Adrenal gland (tissue), 12 donors: Measurements from ENCODE around the gene TIMM44. TPM values are rescaled to one million over a fixed set of nuclear protein-coding genes. Genes with fewer than 3 reads are reported as not detected.
A peak's percentile ranks its signal among the peaks of the same experiment; 100 is the strongest.

Experiments
- DNase-seq, 7 donors: peaks; one replicate each; pipeline ENCODE4 v3.0.0-alpha.2; 2019 to 2020
- H3K27ac ChIP-seq, 5 donors: fragments of 200-600 bp; sonication (generic) in 4 of 5; 1 replicate in 3 of 5; 2 replicates in 2 of 5; pipeline versions ENCODE4 v1.5.1 to v1.8.0; 2016 to 2020; ENCODE audit warnings: mild to moderate bottlenecking in 1 of 5
- H3K27me3 ChIP-seq: fragments of 200-600 bp; 2 replicates; pipeline ENCODE4 v1.8.0; 2021
- H3K36me3 ChIP-seq, 2 donors: fragments of 200-600 bp; replicated peaks in 1 of 2; 1 replicate in 1 of 2; 2 replicates in 1 of 2; pipeline versions ENCODE4 v1.5.1 to v1.8.0; 2018 to 2022
- H3K4me1 ChIP-seq, 2 donors: fragments of 200-600 bp; replicated peaks in 1 of 2; 1 replicate in 1 of 2; 2 replicates in 1 of 2; pipeline versions ENCODE4 v1.5.1 to v1.8.0; 2018 to 2021
- H3K4me3 ChIP-seq, 4 donors: fragments of 200-600 bp; sonication (generic) in 3 of 4; one replicate each; pipeline ENCODE4 v1.5.1; 2016 to 2018
- H3K9me3 ChIP-seq, 3 donors: fragments of 200-600 bp; sonication (generic) in 1 of 3; replicated peaks in 1 of 3; 1 replicate in 2 of 3; 2 replicates in 1 of 3; pipeline versions ENCODE4 v1.5.1 to v1.8.0; 2016 to 2021
- POLR2A ChIP-seq, 2 donors: fragments of 450-650 bp; IDR thresholded peaks; one replicate each; pipeline ENCODE4 v1.6.1; 2017; ENCODE audit warnings: antibody characterized with exemption in 2 of 2, mild to moderate bottlenecking in 2 of 2, moderate library complexity in 1 of 2
- WGBS, 4 donors: extraction: QIAGEN DNeasy Blood & Tissue Kit in 2 of 4; methylation state at CpG; one replicate each; pipeline versions ENCODE4 v1.1.5 to v1.1.7; 2013 to 2017; 5-methylcytosine and 5-hydroxymethylcytosine counted together
- intact Hi-C, 2 donors: fragments of 100-400 bp; cut with DNase I; formaldehyde crosslinking; loops; one replicate each; pipeline versions ENCODE4 v1.14.1 to v1.15.0; 2022 to 2023
- polyA plus RNA-seq, 3 donors: library from polyadenylated mRNA; stranded (reverse); fragments of 200-250 nt in 2 of 3; fragments of 350-450 nt in 1 of 3; fragmentation: Illumina TruSeq in 1 of 3; extraction: RNeasy Lipid Tissue Mini Kit (QIAGEN cat#74804) in 1 of 3; gene quantifications; one replicate each; pipeline ENCODE4 v1.2.3, GENCODE V29; 2013 to 2014
- total RNA-seq, 9 donors: library from RNA; depleted of rRNA in 4 of 9; stranded (reverse); fragments of >200 nt in 4 of 9; fragments of 120-200 nt in 1 of 9; fragmentation: NEBNext Ultra II Directional in 1 of 9; extraction: Animal tissue kit (Norgen Biotek cat#: 25700) in 1 of 9; gene quantifications; one replicate each; pipeline versions ENCODE4 v1.1.0 to v1.2.4, GENCODE V29; 2013 to 2023
- TF ChIP-seq, protein P1 (sequence below), 6 experiments: fragments of 450-650 bp in 4 of 6; fragments of 200-600 bp in 2 of 6; sonication (generic) in 1 of 6; IDR thresholded peaks; 1 replicate in 5 of 6; 2 replicates in 1 of 6; pipeline versions ENCODE4 v1.5.1 to v1.8.0; 2016 to 2021; ENCODE audit warnings: antibody characterized with exemption in 6 of 6, mild to moderate bottlenecking in 2 of 6, moderate library complexity in 1 of 6
- donor health status: healthy with polysubstance abuse.
- donor health status: Bipolar disorder and iron deficiency.
- donor health status: DM: yes; HTN: yes; CAD: no.
- donor health status: DM: no; HTN: no; CAD: no.
- donor health status: DM: no; HTN: no; CAD: no.
- donor health status: DM: yes; HTN: yes; CAD: no.

Gene TIMM44
- total and polyA plus RNA-seq, 12 donors: 48.1 to 218 (median 60.8) TPM

DNA sequence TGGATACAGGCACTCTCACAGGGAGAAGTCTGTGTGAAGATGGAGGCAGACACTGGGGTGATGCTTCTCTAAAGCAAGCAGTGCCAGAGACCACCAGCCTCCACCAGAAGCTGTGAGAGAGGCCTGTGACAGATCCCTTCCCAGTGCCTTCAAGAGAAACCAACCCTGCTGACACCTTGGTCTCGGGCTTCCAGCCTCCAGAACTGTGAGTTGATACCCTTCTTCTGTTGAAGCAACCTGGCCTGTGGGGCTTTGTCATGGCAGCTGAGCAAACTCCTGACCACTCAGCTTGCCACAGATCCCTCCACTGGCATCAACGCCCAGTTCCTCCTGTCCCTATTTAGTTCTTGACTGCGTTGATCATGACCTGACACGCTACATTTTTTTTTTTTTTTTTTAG is 33.0 kb upstream of the TIMM44 start:
- Histone ChIP-seq H3K27me3 (no peaks in the 10 kb centered on the region), H3K9me3 (no peaks in the 10 kb centered on the region), H3K36me3 (peaks cover 0 to 48% of the 10 kb centered on the region in 2 donors), H3K4me1 (peaks cover 0 to 8% of the 10 kb centered on the region in 2 donors), H3K27ac (no peak overlapping the region), H3K4me3 (no peak overlapping the region)
- WGBS, 4 donors: 81 to 95% (median 89%) methylated on average over 4 of the region's 4 CpGs
- DNase-seq: no peak
- TF ChIP-seq, protein P1, sequence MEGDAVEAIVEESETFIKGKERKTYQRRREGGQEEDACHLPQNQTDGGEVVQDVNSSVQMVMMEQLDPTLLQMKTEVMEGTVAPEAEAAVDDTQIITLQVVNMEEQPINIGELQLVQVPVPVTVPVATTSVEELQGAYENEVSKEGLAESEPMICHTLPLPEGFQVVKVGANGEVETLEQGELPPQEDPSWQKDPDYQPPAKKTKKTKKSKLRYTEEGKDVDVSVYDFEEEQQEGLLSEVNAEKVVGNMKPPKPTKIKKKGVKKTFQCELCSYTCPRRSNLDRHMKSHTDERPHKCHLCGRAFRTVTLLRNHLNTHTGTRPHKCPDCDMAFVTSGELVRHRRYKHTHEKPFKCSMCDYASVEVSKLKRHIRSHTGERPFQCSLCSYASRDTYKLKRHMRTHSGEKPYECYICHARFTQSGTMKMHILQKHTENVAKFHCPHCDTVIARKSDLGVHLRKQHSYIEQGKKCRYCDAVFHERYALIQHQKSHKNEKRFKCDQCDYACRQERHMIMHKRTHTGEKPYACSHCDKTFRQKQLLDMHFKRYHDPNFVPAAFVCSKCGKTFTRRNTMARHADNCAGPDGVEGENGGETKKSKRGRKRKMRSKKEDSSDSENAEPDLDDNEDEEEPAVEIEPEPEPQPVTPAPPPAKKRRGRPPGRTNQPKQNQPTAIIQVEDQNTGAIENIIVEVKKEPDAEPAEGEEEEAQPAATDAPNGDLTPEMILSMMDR (IDR thresholded peaks at IDR 0.05): no peak
- TF ChIP-seq POLR2A (IDR thresholded peaks at IDR 0.05): no peak
- intact Hi-C loops: no loop called here

DNA sequence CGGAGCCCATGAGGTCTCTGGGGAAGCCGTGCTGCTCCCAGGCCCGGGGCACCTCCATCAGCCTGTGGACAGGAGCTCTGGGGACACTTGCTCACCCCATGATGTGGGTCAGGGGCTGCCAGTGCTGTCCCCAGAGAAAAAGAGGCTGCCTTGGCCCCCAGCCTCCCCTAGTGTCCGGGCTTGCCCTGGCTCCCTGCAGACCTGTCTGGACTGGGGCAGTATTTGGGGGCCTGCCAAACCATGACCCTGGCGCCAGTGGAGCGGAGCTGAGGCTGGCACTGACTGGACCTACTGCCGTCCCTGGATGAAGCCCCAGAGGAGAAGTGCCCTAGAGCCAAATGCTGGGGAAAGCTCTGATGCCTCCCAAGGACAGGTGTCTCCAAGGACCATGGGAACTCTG is 31.6 kb upstream of the TIMM44 start:
- whole genome bisulfite sequencing, 4 donors: 33 to 66% (median 58%) methylated on average over 1 to 7 of the region's 7 CpGs

DNA sequence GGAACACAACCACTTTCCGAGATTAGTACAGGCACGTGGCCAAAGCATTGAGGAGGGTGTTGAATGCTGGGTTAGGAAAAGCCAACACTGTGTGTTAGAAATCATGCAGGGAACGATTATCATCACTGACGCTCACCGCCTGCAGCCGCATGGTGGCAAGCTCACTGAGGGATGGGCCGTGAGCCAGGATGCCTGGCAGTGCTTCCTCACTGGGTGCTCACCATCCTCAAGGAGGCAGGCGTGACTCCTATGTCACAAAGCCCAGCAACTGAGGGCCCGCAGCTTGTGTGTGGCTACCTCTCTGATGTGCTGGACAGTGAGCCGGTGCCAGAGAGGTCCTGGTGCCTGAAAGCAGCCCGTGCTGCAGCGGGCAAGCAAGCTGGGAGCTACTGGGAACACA is 30.4 kb upstream of the TIMM44 start:
- no peak for TF ChIP-seq POLR2A (IDR thresholded peaks at IDR 0.05)
- TF ChIP-seq, protein P1 (IDR thresholded peaks at IDR 0.05): no peak
- DNase-seq: peak in 1 of 7 donors; percentile 6
- Histone ChIP-seq H3K9me3 (no peaks in the 10 kb centered on the region), H3K27ac (no peak overlapping the region), H3K4me1 (peaks cover 0 to 8% of the 10 kb centered on the region in 2 donors), H3K27me3 (no peaks in the 10 kb centered on the region), H3K4me3 (no peak overlapping the region), H3K36me3 (peaks cover 0 to 42% of the 10 kb centered on the region in 2 donors)
- intact Hi-C loops: no loop called here
- WGBS, 4 donors: 92 to 95% (median 94%) methylated on average over 6 to 12 of the region's 12 CpGs

More for the DNA sequence above, 31.6 kb upstream of the TIMM44 start:
- Histone ChIP-seq H3K36me3 (peaks cover 0 to 45% of the 10 kb centered on the region in 2 donors), H3K4me1 (peaks cover 0 to 8% of the 10 kb centered on the region in 2 donors), H3K27ac (peak overlapping the region in 1 of 5 donors; percentile 17), H3K4me3 (no peak overlapping the region), H3K27me3 (no peaks in the 10 kb centered on the region), H3K9me3 (no peaks in the 10 kb centered on the region)
- peak; percentile 60 to 81 (median 74) for DNase-seq
- TF ChIP-seq, protein P1 (IDR thresholded peaks at IDR 0.05): no peak
- no peak for TF ChIP-seq POLR2A (IDR thresholded peaks at IDR 0.05)
- intact Hi-C loops: no loop called here

DNA sequence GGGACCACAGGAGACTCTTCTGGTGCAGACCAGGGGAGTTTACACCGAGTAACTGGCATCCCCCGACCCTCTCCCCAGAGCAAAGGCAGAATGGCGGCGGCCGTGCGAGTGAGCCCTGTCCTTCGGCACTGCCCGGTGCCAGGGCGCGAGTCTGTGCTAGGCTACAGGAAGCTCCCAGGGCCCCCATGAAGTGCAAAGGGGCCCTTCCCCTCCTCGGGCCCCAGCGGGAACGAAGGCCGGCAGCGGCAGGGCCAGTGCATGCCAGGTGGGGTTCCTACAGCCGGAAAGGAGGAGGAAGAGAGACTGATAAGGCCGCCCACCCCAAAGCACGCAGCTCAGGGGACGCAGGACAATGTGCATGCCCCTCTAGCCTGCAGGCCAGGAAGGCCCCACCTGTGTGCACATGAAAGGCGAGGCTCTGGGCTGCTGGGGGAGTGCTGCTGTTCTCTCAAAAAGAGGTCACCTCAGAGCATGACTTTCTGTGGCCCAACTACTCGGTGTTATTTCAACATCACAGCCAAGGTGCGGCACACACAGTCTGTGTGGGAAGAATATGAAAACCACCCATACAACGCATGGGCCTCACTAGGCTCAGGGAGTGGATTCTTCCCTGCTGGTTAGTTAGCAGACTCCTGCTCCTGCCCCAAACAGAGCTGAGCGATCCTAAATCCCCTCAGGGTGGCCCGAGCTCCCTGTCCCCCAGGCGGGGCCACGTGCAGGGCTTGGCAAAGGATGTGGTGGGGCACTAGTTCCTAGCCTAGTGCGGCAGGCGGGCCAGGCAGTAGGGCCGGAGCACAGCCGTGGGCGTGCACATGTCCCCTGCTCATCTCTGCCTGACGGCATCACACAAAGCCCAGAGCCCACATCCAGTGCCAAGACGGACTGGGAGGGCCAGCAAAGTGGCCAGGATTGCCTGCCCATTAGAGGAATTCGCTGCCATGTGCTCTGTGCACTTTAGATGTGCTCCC is 28.4 kb upstream of the TIMM44 start:
- Histone ChIP-seq H3K4me1 (peaks cover 0 to 8% of the 10 kb centered on the region in 2 donors), H3K9me3 (no peaks in the 10 kb centered on the region), H3K36me3 (peaks cover 0 to 53% of the 10 kb centered on the region in 2 donors), H3K4me3 (no peak overlapping the region), H3K27ac (no peak overlapping the region), H3K27me3 (no peaks in the 10 kb centered on the region)
- no peak for DNase-seq
- WGBS, 4 donors: 82 to 88% (median 87%) methylated on average over 16 to 35 of the region's 35 CpGs
- intact Hi-C loops: no loop called here
- TF ChIP-seq, protein P1 (IDR thresholded peaks at IDR 0.05): no peak
- TF ChIP-seq POLR2A (IDR thresholded peaks at IDR 0.05): no peak
